Fibroblast of the aortic adventitia (primary cell): ENCODE results near the gene MAPK9. TPM values are rescaled to one million over a fixed set of nuclear protein-coding genes. Genes with fewer than 3 reads are reported as not detected.
A peak's percentile ranks its signal among the peaks of the same experiment; 100 is the strongest.

Experiments
- DNase-seq: peaks from one replicate; pipeline ENCODE4 v3.0.0-alpha.2; 2010; ENCODE audit warnings: low read depth
- H3K4me3 ChIP-seq: 2 replicates; pipeline ENCODE4 v1.5.1; 2011; ENCODE audit warnings: low read depth, mild to moderate bottlenecking, control low read depth, low read length, moderate library complexity
- CTCF ChIP-seq: IDR thresholded peaks from 2 replicates; pipeline ENCODE4 v1.5.1; 2011; ENCODE audit warnings: mild to moderate bottlenecking, low read length, control low read depth, inconsistent platforms; ENCODE audit not compliant: insufficient read depth
- total RNA-seq: library from RNA; depleted of rRNA; stranded (reverse); fragments of >200 nt; gene quantifications from 2 replicates; pipeline ENCODE4 v1.2.3, GENCODE V29; 2012; ENCODE audit warnings: low replicate concordance

MAPK9 gene
- total RNA-seq, 1 donor: 33.4 TPM

- no peak for DNase-seq
- no peak for TF ChIP-seq CTCF
- H3K4me3 ChIP-seq: no peak overlapping the region
Measured at GRCh38 chr5:180324601-180324950, 32.7 kb upstream of the MAPK9 start.

- TF ChIP-seq CTCF: no peak
- H3K4me3 ChIP-seq: no peak overlapping the region
- DNase-seq: no peak
Measured at GRCh38 chr5:180323941-180324600, 32.2 kb upstream of the MAPK9 start.

- no peak for TF ChIP-seq CTCF
- no peak for DNase-seq
- no peak overlapping the region for H3K4me3 ChIP-seq
Measured at GRCh38 chr5:180323160-180323559, 31.3 kb upstream of the MAPK9 start.

- H3K4me3 ChIP-seq: no peak overlapping the region
- no peak for TF ChIP-seq CTCF
- DNase-seq: no peak
Measured at GRCh38 chr5:180318456-180319089, 26.7 kb upstream of the MAPK9 start.

- H3K4me3 ChIP-seq: no peak overlapping the region
- no peak for TF ChIP-seq CTCF
- no peak for DNase-seq
Measured at GRCh38 chr5:180316586-180316985, 24.7 kb upstream of the MAPK9 start.

GRCh38 chr5:180315762-180316212, 23.9 kb upstream of the MAPK9 start:
- TF ChIP-seq CTCF: peak; percentile 100
- DNase-seq: peak; percentile 63
- H3K4me3 ChIP-seq: no peak overlapping the region
